ENCODE results near the gene NSMCE3.
A peak's percentile ranks its signal among the peaks of the same experiment; 100 is the strongest.

The NSMCE3 gene

GRCh38 chr15:29269485-29270168 lies at the start of gene NSMCE3:
Gene NSMCE3 (minus strand): TSS chr15:29269822. CDS start chr15:29269705, 117 bp downstream.
- peak; percentile 74 for DNase-seq (ENCODE audit: low read depth)

DNA sequence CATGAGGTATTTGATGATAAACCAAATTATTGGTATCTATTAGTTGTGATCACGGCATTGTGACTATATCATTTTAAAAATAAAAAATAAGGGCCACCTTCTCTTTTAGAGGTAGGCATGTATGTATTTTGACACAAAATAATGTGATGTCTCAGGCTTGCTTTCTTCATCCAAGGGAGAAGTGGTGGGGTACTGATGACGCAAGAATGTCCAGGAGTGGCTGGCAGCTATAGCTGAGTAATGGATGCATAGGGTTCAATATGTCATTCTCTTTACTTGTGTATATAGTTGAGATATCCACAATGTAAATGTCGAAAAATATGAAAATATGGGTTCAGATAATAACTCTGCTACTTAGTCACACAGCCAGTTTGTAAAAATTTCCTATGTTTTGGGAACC lies 46.8 kb upstream of the NSMCE3 start:
- no peak for DNase-seq (ENCODE audit: low read depth)

GRCh38 chr15:29312387-29312786 lies 42.8 kb upstream of the NSMCE3 start:
- no peak for DNase-seq (ENCODE audit: low read depth)

DNA sequence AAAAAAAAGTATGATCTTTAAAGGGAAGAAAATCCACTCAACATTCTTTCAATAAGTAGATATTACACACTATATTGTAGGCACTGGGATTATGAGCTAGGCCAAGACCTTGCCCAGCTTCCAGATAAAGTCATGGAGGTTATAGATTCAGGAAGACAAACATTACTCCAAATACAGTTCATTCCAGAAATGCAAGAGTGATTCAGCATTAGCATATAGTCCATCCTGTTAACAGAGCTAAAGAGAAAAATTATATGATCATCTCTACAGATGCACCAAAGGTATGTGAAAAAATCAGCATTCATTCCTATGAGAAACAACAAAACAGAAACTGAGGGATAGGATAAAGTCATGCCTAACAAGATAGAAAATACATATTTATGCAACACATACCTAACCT lies 42.1 kb upstream of the NSMCE3 start:
- no peak for DNase-seq (ENCODE audit: low read depth)

DNA sequence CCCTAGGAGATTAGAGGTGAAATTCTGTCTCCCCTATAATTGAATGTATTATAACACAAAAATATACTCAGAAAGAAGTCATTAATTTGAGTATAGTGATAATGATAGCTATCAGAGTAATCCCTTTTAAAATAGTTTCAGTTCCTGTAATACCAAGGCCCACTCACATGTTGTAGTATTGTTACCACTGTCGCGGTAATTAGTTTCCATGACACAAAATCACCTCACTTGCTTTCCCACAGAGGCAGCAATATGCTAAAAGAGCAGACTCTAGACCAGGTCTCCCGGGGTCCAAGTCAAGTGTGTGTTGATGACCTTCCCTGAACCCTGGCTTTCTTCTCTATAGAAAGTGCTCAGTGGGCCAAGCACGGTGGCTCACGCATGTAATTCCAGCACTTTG lies 39.5 kb upstream of the NSMCE3 start:
- no peak for DNase-seq (ENCODE audit: low read depth)

- DNase-seq (ENCODE audit: low read depth) = no peak
These were observed 38.7 kb upstream of the NSMCE3 start for GRCh38 chr15:29308299-29308698.

DNA sequence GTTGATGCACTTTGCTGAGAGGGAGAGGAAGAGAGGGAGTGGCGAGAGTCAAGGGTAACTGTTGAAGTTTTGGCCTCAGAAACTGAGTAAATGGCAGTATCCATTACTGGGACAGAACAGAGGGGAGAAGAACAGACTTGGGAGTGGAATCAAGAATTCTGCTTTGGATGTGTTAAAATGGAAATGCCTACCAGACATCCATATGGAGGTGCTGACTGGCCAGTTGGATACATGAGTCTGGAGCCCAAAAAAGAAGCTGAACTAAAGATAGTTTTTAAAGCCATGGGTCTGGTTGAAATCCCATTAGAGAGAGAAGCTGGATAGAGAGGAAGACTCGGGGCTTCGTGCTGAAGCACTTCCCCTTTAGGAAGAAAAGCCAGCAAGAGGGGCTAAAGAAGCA lies 35.9 kb upstream of the NSMCE3 start:
- DNase-seq (ENCODE audit: low read depth) = no peak

- DNase-seq (ENCODE audit: low read depth) = no peak
These were observed 33.2 kb upstream of the NSMCE3 start for GRCh38 chr15:29302871-29303270.

DNA sequence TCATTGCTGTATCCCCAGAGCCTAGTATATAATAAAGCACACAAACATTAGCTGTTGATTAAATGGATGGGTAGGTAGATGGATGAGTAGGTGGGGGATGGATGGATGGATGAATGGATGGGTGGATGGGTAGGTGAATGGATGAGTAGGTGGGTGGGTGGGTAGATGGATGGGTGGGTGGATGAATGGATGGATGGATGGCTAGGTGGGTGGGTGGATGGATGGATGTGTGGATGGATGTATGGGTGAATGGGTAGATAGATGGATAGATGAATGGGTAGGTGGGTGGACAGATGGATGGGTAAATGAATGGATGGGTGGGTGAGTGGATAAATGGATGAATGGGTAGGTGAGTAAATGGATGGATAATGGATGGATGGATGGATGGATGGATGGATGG lies 30.2 kb upstream of the NSMCE3 start:
- DNase-seq (ENCODE audit: low read depth) = no peak

- no peak for DNase-seq (ENCODE audit: low read depth)
These were observed 29.7 kb upstream of the NSMCE3 start for GRCh38 chr15:29299331-29299730.

DNA sequence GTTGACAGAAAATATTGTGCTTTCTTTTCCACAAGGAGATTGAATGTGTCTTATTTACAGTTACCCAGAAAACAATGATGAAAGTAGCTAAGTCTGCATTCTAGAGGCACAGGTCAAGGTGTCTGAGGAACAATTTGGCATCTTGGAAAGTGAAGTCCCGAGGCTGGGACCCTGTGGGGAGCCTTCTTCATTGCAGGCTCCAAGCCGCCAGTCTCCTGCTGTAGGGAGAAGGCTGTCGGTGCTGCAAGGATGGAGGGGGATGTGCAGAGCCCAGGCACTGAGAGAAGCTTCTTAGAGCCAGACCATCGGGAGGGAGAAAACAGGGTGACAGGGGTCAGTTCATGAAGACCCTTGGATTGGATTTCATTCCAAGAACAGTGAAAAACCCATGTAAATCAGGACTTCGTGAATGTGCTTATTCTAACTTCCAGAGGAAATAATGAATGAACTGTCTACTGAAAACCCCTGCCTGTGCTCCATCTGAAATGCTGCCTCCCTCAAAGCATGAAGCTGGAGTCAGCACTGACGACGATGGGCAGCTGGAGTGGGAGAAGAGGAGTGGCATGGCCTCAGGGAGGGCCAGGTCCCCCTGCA lies 25.2 kb upstream of the NSMCE3 start:
- DNase-seq (ENCODE audit: low read depth) = no peak

DNA sequence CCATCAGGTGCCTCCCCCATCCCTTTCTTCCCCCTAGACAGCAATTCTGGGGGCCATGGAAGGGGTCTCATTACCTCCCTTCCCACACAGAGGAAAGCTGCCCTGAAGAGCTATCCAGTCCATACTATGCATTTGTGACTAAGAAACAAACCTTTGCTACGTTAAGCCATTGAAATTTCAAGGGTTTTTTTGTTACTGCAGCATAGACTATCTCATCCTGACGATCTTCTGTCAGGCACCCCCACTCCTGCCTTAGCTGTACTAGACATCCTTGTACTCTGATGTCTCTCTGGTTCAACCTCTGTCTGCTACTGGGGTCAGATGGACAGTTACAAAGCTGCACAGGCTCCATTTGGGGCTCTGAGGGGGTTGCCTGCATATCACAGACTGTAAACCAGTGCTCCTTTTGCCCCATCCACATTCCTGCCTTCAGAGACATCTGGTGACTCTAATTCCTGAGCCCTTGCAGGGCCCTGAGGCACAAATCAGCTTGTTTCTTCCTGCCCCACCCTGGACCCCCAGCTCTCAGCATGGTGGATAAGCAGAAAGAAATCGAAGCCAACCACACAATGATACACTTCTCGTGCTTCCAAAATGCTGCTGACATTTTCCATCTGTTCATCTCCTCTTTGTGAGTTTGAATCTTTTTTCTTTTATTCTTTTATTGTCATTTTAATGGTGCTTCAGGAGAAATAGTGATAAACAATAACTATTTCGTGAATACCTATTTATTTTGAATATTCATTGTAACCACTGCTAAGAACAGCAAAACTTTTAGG lies 21.6 kb upstream of the NSMCE3 start:
- DNase-seq (ENCODE audit: low read depth) = no peak

GRCh38 chr15:29289173-29289572 lies 19.6 kb upstream of the NSMCE3 start:
- no peak for DNase-seq (ENCODE audit: low read depth)

- no peak for DNase-seq (ENCODE audit: low read depth)
These were observed 15.8 kb upstream of the NSMCE3 start for GRCh38 chr15:29285386-29285785.

DNA sequence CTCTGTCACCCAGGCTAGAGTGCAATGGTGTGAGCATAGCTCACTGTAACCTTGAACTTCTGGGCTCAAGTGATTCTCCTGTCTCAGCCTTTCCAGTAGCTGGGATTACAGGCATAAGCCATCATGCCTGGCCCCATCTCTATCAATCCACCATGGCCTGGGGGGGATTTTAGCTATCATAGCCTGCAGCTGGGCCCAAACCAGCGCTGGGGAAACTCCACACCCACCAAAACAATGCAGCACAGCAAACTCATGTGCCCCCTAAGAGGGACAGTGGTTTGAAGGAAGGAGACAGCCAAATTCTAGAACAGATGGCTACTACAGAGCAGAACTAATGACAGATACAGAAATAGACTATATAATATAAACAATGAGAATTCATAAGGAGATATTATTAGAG lies 13.8 kb upstream of the NSMCE3 start:
- no peak for DNase-seq (ENCODE audit: low read depth)

DNA sequence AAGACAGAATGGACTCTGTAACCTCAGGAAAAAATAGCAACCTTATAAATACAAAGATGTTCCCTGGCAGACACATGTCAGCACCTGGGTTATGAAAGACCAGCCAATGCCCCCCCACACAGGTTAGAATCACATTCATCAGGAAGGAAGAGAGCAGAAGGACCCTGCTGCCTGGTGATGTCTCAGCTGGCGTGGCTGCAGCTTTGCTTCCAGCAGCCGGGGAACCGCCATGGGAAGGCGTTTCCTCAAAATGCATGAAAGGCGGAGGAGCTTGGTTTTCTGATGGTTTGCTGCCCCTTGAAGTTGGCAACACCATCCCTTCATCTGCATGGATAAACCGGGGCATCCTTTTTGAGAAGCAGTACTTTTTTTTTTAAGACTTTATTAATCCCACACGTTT lies 10.9 kb upstream of the NSMCE3 start:
- DNase-seq (ENCODE audit: low read depth) = no peak

DNA sequence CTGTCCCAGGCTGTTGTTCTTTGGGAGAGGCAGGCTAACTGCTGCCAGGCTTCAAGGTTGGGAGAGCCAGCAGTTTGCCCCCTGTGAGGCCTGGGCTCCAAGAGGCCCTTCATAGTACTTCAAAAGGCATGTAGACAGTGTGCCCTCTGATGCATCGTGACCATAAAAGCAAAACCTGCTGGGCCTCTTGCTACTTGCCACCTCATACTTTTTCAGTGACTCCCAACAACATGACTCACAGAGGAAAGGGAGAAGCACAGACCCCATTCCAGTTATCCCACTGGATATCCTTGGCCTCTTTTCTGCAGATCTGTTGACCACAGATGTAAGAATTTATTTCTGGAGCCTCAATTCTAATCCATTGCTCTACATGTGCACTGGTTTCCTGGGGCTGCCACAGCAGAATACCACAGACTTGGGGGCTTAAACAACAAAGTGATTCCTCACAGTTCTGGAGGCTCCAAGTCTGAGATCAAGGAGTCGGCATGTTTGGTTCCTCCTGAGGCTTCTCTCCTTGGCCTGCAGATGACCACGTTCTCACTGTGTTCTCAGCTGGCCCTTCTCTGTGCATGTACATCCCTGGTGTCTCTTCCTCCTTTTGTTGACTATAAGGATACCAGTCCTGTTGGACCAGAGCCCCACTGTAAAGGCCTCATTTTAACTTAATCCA lies 8.9 kb upstream of the NSMCE3 start:
- DNase-seq (ENCODE audit: low read depth) = no peak

DNA sequence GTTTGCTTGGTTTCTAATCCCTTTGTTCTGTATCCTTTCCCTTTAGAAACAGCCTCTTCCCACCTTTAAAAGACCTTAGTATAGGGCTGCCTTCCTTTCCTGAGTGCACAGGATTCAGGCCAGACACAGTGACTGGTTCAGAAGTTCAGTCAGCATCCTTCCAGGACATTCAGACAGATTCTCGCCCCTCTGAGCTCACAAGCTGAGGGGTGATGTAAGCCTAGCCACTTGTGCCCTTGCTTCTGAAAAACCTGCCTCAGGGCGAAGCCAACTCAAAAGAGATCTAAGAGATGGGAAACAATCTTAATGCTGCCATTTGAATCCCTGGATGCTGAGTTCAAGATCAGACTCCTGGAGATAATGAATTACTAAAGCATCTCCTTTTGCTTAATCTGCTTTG lies 6.7 kb upstream of the NSMCE3 start:
- no peak for DNase-seq (ENCODE audit: low read depth)

DNA sequence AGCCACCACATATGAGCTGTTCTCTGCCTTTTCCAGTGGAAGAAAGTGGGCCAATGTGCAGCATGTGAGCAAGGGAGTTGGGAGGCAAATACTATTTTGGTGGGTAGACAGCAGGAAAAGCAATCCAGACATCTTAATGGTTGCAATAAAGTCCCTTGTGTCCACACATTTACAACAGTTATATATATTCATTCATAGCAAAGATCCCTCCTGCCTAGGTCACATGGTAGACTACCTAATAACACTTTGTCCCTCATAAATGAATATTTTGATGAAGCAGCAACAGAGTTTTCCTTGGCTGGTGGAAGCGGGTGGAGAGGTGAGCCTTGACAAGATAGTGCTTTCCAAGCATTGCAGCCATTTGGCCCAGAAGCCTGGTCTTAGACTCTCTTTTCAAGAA lies 6.2 kb upstream of the NSMCE3 start:
- no peak for DNase-seq (ENCODE audit: low read depth)

- no peak for DNase-seq (ENCODE audit: low read depth)
These were observed 5.3 kb upstream of the NSMCE3 start for GRCh38 chr15:29274946-29275345.

- DNase-seq (ENCODE audit: low read depth) = no peak
These were observed 2.6 kb upstream of the NSMCE3 start for GRCh38 chr15:29272219-29272618.

DNA sequence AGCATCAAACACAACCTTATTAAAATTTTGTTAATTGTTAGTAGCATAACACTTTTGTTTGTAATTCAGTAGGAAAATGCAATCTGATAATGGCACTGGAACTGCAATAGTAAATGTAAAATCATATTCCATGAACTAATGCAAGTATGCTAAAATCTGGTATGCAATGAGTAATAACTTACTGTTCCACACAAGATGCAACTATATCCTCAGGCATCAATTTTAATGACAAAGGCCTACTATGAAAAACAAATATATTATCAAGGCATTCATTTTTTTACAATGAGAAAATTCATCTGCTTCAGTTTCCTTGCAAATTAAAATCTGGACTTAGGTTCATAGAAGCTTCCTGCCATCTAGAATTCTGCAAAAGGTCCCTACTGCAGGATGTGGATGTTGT lies 1.4 kb upstream of the NSMCE3 start:
- DNase-seq (ENCODE audit: low read depth) = no peak
